A549 (cell line): Measurements from ENCODE around the gene PPP1R18. TPM values are rescaled to one million over a fixed set of nuclear protein-coding genes. Genes with fewer than 3 reads are reported as not detected.

ENCODE experiments used
- ATAC-seq, 2 experiments: fragments of 200-7000 bp in 1 of 2; fragments of >200 bp in 1 of 2; cut with Nextera tagmentation in 1 of 2; cut with Tn5 transposase in 1 of 2; 3 replicates each; pipeline versions ENCODE4 v1.8.0 to v1.9.1; 2018 to 2020; ENCODE audit warnings: mild to moderate bottlenecking in 1 of 2, moderate library complexity in 1 of 2
- CTCF ChIA-PET: fragments of 300-600 bp; sonication (Branson Sonifier 250); formaldehyde crosslinking; extraction: SDS; loops from one replicate; lab custom pipeline; 2021; ENCODE audit warnings: antibody characterized with exemption, inconsistent platforms; lab: Yijun Ruan, JAX
- POLR2A ChIA-PET: fragments of 350-600 bp; formaldehyde crosslinking; extraction: SDS; loops from one replicate; lab custom pipeline; 2021; ENCODE audit warnings: antibody characterized with exemption, inconsistent platforms; lab: Yijun Ruan, JAX
- DNase-seq, 2 experiments: peaks; one replicate each; pipeline versions ENCODE4 v3.0.0 to v3.0.0-alpha.2; 2011 to 2016; ENCODE audit warnings: low read depth in 1 of 2, low spot score in 1 of 2
- FAIRE-seq: peaks from 2 replicates; lab custom pipeline; 2011; peaks lifted over from hg19 to GRCh38; lab: Jason Lieb, UNC
- H3K27ac ChIP-seq, 2 experiments: fragments of >200 bp; sonication (Bioruptor Twin); formaldehyde crosslinking; 3 replicates each; pipeline ENCODE4 v1.5.1; 2016 to 2017
- H3K4me1 ChIP-seq: fragments of >200 bp; sonication (Bioruptor Twin); formaldehyde crosslinking; 3 replicates; pipeline ENCODE4 v1.6.1; 2016
- H3K4me2 ChIP-seq: fragments of >200 bp; sonication (Bioruptor Twin); formaldehyde crosslinking; 3 replicates; pipeline ENCODE4 v1.6.1; 2016
- H3K4me3 ChIP-seq: fragments of >200 bp; sonication (Bioruptor Twin); formaldehyde crosslinking; 3 replicates; pipeline ENCODE4 v1.5.1; 2016
- H3K9me3 ChIP-seq: fragments of >200 bp; sonication (Bioruptor Twin); formaldehyde crosslinking; 3 replicates; pipeline ENCODE4 v1.6.1; 2016
- CBX8 ChIP-seq: fragments of 200-600 bp; sonication (generic); IDR thresholded peaks from 2 replicates; pipeline ENCODE4 v1.6.1; 2016
- CHD2 ChIP-seq: fragments of 150-350 bp; IDR thresholded peaks from 2 replicates; pipeline ENCODE4 v1.6.1; 2014; ENCODE audit warnings: low read length; ENCODE audit not compliant: partially characterized antibody
- CTCF ChIP-seq: fragments of >200 bp; sonication (Bioruptor Twin); formaldehyde crosslinking; IDR thresholded peaks from 3 replicates; pipeline ENCODE4 v1.5.1; 2016
- E2F6 ChIP-seq: IDR thresholded peaks from 2 replicates; pipeline ENCODE4 v1.6.1; 2012; ENCODE audit warnings: low read depth, borderline replicate concordance
- EP300 ChIP-seq, 2 experiments: fragments of >200 bp; sonication (Bioruptor Twin); formaldehyde crosslinking; IDR thresholded peaks; 2 replicates in 1 of 2; 3 replicates in 1 of 2; pipeline ENCODE4 v1.6.1; 2016 to 2017
- FOSL2 ChIP-seq, 2 experiments: fragments of 450-650 bp in 1 of 2; fragments of >200 bp in 1 of 2; sonication (Bioruptor Twin) in 1 of 2; formaldehyde crosslinking; IDR thresholded peaks; 2 replicates each; pipeline versions ENCODE4 v1.5.0 to v1.6.1; 2016 to 2020; ENCODE audit warnings: mild to moderate bottlenecking in 1 of 2, moderate library complexity in 1 of 2
- HOXB13 ChIP-seq: fragments of 250-450 bp; sonication (Bioruptor Pico); IDR thresholded peaks from 2 replicates; pipeline ENCODE4 v1.5.0; 2020; ENCODE audit warnings: low read depth, mild to moderate bottlenecking, moderate library complexity
- HOXB5 ChIP-seq: fragments of 250-450 bp; sonication (Bioruptor Pico); IDR thresholded peaks from 2 replicates; pipeline ENCODE4 v1.5.0; 2020; ENCODE audit warnings: mild to moderate bottlenecking, moderate library complexity
- MAX ChIP-seq: IDR thresholded peaks from 2 replicates; pipeline ENCODE4 v1.6.1; 2012
- MAZ ChIP-seq: fragments of 150-350 bp; IDR thresholded peaks from 2 replicates; pipeline ENCODE4 v1.6.1; 2014; ENCODE audit warnings: antibody characterized with exemption, low read depth, low read length, borderline replicate concordance
- MYC ChIP-seq: IDR thresholded peaks from 2 replicates; pipeline ENCODE4 v1.6.1; 2012; ENCODE audit warnings: mild to moderate bottlenecking, inconsistent platforms, low read length, improper control_type of control experiment, borderline replicate concordance
- PHF8 ChIP-seq: fragments of 200-600 bp; sonication (generic); IDR thresholded peaks from 2 replicates; pipeline ENCODE4 v1.6.1; 2016; ENCODE audit warnings: low read depth, mild to moderate bottlenecking, antibody characterized with exemption, moderate library complexity, borderline replicate concordance
- RARB ChIP-seq: fragments of 250-450 bp; sonication (Bioruptor Pico); IDR thresholded peaks from 2 replicates; pipeline ENCODE4 v1.8.0; 2021; ENCODE audit warnings: mild to moderate bottlenecking, moderate library complexity
- RNF2 ChIP-seq: fragments of 200-600 bp; sonication (generic); IDR thresholded peaks from 2 replicates; pipeline ENCODE4 v1.6.1; 2016; ENCODE audit warnings: low read depth, mild to moderate bottlenecking, antibody characterized with exemption, moderate library complexity, borderline replicate concordance
- SMC3 ChIP-seq: fragments of >200 bp; sonication (Bioruptor Twin); formaldehyde crosslinking; IDR thresholded peaks from 3 replicates; pipeline ENCODE4 v1.6.1; 2018; ENCODE audit warnings: inconsistent platforms
- TFCP2L1 ChIP-seq: fragments of 250-450 bp; sonication (Bioruptor Pico); IDR thresholded peaks from 2 replicates; pipeline ENCODE4 v1.5.0; 2021; ENCODE audit warnings: mild to moderate bottlenecking
- ZFP36 ChIP-seq: fragments of 450-650 bp; IDR thresholded peaks from 2 replicates; pipeline ENCODE4 v1.6.1; 2014; ENCODE audit warnings: borderline replicate concordance; ENCODE audit not compliant: partially characterized antibody
- ZNF302 ChIP-seq: fragments of 250-450 bp; sonication (Bioruptor Pico); IDR thresholded peaks from 2 replicates; pipeline ENCODE4 v1.9.0; 2021; ENCODE audit warnings: inconsistent platforms, mild to moderate bottlenecking, moderate library complexity
- ZSCAN20 ChIP-seq: fragments of 250-450 bp; sonication (Bioruptor Pico); IDR thresholded peaks from 2 replicates; pipeline ENCODE4 v1.8.0; 2022; ENCODE audit warnings: mild to moderate bottlenecking, moderate library complexity
- WGBS: methylation state at CpG from one replicate; pipeline ENCODE4 v1.1.6; 2017; ENCODE audit errors: missing lambda C conversion rate; 5-methylcytosine and 5-hydroxymethylcytosine counted together
- polyA plus RNA-seq, 4 experiments: library from polyadenylated mRNA; depleted of rRNA in 3 of 4; stranded (reverse); fragments of >200 nt; fragmentation: RNase III in 1 of 4; extraction: RNeasy Plus Mini Kit Qiagen cat#74134 plus additional on column Dnase treatment in 1 of 4; gene quantifications; 2 replicates in 3 of 4; 3 replicates in 1 of 4; pipeline ENCODE4 v1.2.3, GENCODE V29; 2011 to 2017
- TF ChIP-seq, protein P1 (sequence below): fragments of >200 bp; sonication (Bioruptor Twin); formaldehyde crosslinking; IDR thresholded peaks from 3 replicates; pipeline ENCODE4 v1.6.1; 2016

PPP1R18 gene
- polyA plus RNA-seq, 2 of the 4 experiments (the other 2 are of a cell fraction) = 17.1 to 20.6 TPM

DNA sequence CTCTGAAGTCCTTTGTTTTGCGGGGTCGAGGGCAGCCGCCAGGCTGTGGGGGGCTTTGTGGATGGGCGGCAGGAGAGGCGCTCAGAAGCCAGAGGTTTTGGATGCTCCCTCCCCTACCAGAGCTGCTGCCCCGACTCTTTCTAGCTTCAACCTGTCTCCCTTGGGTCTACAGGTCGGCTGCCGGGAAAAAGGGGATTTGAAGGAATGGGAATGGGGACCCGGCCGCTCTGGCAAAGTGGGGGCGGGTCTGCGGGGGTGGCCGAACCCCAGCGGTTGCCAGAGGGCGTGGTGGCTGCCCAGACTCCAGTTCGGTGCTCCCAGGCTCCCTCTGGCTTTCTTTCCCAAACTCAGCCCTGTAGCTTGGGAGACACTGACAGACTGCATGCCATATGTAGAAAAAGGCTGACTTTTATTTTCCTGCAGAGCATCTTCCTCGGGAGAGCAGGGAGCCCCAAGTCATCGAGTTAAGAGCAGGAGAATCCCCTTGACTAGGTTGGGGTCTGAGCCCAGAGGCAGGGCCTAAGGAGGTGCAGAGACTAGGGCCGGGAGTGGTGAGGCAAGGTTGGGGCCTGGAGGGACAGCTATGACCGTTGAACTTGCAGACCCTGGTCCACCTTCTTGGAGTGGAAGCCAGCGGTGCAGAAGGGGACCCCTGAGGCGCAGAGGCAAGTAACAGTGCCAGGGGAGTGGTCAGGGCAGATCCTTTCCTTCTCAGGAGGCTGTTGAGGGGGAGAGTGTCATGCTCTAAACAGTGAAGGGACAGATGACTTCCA lies 1.4 kb upstream of the PPP1R18 start:
- POLR2A ChIA-PET = interaction anchor here (0.6 to 2.2 kb wide), 7 partner anchors 16 to 427 kb away, joined by 3 to 12 read pairs (median 3); partner anchors contain the start of genes MDC1, PSORS1C1 and TUBB
- Histone ChIP-seq H3K4me2 (peak overlapping the region; percentile 79), H3K9me3 (no peaks in the 10 kb centered on the region), H3K4me1 (peaks cover 55% of the 10 kb centered on the region), H3K4me3 (peak overlapping the region; percentile 84), H3K27ac (peak overlapping the region; percentile 83 to 99)
- no peak for TF ChIP-seq MAZ
- TF ChIP-seq CTCF = peak; percentile 10; the same call in 1 of the 3 replicates
- DNase-seq = no peak
- WGBS = 15% methylated on average over 19 of the region's 22 CpGs
- CTCF ChIA-PET = interaction anchor here (0.6 to 6.9 kb wide), 10 partner anchors 10 to 198 kb away, joined by 3 to 84 read pairs (median 5); partner anchors contain the start of genes DHX16 and MDC1
- peak; percentile 12 to 26; a peak in 3 of 6 replicates for ATAC-seq
- no peak for FAIRE-seq

DNA sequence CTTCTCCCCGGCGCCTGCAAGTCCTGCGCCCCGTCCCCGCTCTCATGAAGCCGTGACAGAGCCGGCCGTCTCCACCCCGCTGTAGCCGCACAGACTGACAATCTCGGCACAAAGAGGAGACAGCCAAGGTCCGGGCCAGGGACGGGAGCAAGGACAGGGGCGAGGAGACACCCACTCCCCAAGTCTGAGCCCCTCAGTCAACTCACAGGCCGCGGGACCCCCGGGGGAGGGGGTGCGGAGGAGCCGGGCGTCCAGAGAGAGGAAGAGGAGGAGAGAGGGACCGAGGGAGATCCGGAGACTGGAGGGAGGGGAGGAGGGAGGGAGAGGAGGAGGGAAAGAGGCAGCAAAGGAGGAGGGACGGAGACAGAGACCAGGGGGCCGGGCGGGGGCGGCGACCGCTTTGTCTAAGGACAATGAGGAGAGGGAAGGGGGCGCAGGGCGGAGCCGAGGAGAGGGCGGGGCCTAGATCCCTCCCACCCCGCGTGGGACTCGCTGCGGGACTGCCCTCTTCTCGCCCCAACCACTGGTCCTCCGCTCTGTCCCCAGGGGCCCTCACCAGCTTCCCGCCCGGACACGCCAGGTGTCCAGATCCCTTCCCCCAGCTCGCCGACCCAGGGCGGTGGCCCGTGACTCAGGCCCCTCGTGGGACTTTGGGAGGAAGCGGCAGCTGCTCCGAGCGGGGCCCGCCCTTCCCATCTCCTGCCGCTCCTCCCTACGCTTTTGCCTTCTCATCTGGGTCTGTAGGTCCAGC lies 638 bp upstream of the PPP1R18 start:
- FAIRE-seq = no peak
- Histone ChIP-seq H3K4me3 (peak overlapping the region; percentile 84), H3K4me2 (peak overlapping the region; percentile 79)
- TF ChIP-seq MAX = peak; percentile 70
- no peak for TF ChIP-seq EP300 (IDR thresholded peaks at IDR 0.05)
- TF ChIP-seq ZFP36 = peak; percentile 23
- 0 out of 2 replicates have a peak, but pooled peaks have one; percentile 2 for TF ChIP-seq PHF8
- TF ChIP-seq FOSL2 (IDR thresholded peaks at IDR 0.05) = no peak
- peak; percentile 79 for TF ChIP-seq FOSL2 (CRISPR knock-in tag; IDR thresholded peaks at IDR 0.05)
- 0 out of 2 replicates have a peak, but pooled peaks have one; percentile 27 for TF ChIP-seq MYC
- TF ChIP-seq, all 56 proteins: peak for 5
- Histone ChIP-seq H3K27ac (peak overlapping the region; percentile 83 to 99), H3K4me1 (peaks cover 63% of the 10 kb centered on the region), H3K9me3 (no peaks in the 10 kb centered on the region)
- 0% methylated on average over 8 of the region's 52 CpGs for WGBS
- DNase-seq (peak; percentile 54 to 85), ATAC-seq (peak; percentile 51 to 74)
- CTCF ChIA-PET = interaction anchor here (0.6 to 6.9 kb wide), 6 partner anchors 9 to 40 kb away, joined by 4 to 84 read pairs (median 6); no protein-coding TSS in a partner anchor
- POLR2A ChIA-PET = interaction anchor here (0.5 to 2.2 kb wide), 7 partner anchors 17 to 199 kb away, joined by 3 to 12 read pairs (median 3); partner anchors contain the start of genes MDC1 and TUBB

DNA sequence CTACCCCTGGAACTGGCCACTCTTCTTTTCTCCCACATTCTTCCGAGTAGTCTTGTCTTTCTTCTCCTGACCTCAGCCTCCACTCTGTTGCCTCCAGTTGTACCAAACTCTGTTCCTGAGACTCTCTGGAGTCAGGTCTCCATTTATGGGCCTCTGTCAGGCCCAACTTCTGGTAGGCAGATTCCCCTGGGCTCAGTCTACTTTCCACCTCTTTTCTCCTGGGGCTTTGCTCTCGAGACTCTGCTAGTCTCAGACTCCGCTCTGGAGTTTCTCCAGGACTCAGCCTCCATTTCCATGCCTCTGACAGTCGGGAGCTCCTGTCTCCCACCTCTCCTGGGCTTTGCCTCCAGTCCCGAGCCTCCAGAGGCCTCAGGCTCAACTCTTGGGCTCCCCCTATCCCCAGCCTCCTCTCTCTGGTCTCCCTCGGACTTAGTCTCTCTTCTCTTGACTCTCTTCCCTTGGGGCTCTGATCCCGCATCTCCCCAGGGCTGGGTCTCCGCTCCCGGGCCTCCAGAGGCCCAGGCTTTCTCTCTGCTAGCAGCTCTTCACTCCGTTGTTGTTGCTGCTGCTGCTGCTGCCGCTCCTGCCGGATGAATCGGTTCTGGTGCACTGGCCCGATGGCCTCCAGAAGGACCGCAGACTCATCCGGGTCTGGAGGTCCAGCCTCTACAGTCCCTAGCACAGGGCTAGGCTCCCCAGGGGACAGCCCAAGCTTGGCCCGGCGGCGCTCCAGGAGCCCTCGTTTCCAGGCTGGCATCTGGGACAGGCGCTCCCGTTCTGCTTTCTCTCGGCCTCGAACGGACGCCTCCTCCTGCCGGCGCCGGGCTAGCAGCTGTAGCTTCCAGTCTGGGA lies 1.1 kb downstream of the PPP1R18 start:
- DNase-seq (no peak), ATAC-seq (no peak), FAIRE-seq (no peak)
- H3K4me2 ChIP-seq = peak overlapping the region; percentile 79
- ChIA-PET CTCF (interaction anchor here (1.0 to 17.1 kb wide), 5 partner anchors 12 to 53 kb away, joined by 3 to 539 read pairs (median 3); partner anchors contain the start of genes MDC1 and TUBB), POLR2A (interaction anchor here (1.2 kb wide), 1 partner anchor 32 kb away, joined by 3 read pairs; the partner anchor contains the start of gene MDC1)
- 70% methylated on average over 10 of the region's 29 CpGs for WGBS
- H3K4me1 ChIP-seq = peaks cover 62% of the 10 kb centered on the region
- H3K27ac ChIP-seq = peak overlapping the region; percentile 83 to 99
- H3K4me3 ChIP-seq = peak overlapping the region; percentile 84
- H3K9me3 ChIP-seq = no peaks in the 10 kb centered on the region
- TF ChIP-seq E2F6 (no peak), CTCF (no peak), TFCP2L1 (CRISPR knock-in tag) (no peak), HOXB13 (CRISPR knock-in tag) (no peak), CBX8 (no peak), HOXB5 (no peak), ZSCAN20 (CRISPR knock-in tag) (no peak), RNF2 (no peak), CHD2 (no peak), RARB (no peak), MYC (no peak), ZNF302 (CRISPR knock-in tag) (no peak), SMC3 (no peak)
- TF ChIP-seq, protein P1, sequence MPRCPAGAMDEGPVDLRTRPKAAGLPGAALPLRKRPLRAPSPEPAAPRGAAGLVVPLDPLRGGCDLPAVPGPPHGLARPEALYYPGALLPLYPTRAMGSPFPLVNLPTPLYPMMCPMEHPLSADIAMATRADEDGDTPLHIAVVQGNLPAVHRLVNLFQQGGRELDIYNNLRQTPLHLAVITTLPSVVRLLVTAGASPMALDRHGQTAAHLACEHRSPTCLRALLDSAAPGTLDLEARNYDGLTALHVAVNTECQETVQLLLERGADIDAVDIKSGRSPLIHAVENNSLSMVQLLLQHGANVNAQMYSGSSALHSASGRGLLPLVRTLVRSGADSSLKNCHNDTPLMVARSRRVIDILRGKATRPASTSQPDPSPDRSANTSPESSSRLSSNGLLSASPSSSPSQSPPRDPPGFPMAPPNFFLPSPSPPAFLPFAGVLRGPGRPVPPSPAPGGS = no peak
